A673 (cell line): ENCODE measurements around the gene PREX1. TPM values are rescaled to one million over a fixed set of nuclear protein-coding genes. Genes with fewer than 3 reads are reported as not detected.

Experiments used
- BruUV-seq: library from RNA; stranded (reverse); fragments of 400-500 nt; replicated peaks from 2 replicates; lab custom pipeline; 2021; lab: Mats Ljungman, UMichigan
- CTCF ChIA-PET: fragments of 300-600 bp; sonication (Branson Sonifier 250); formaldehyde crosslinking; loops from one replicate; lab custom pipeline; 2022; ENCODE audit warnings: antibody characterized with exemption; lab: Charles Lee
- POLR2A ChIA-PET: fragments of 300-600 bp; sonication (Branson Sonifier 250); formaldehyde crosslinking; loops from one replicate; lab custom pipeline; 2022; ENCODE audit warnings: antibody characterized with exemption; ENCODE audit not compliant: low non-redundant PET; lab: Charles Lee
- DNase-seq: peaks from one replicate; pipeline ENCODE4 v3.0.0-alpha.2; 2015; ENCODE audit warnings: low spot score
- H3K27ac ChIP-seq: fragments of 200-600 bp; sonication (generic); 2 replicates; pipeline ENCODE4 v1.5.1; 2016; ENCODE audit warnings: mixed run types, low read depth, mild to moderate bottlenecking, mixed read lengths, antibody characterized with exemption, low read length; ENCODE audit not compliant: poor library complexity, severe bottlenecking
- H3K27me3 ChIP-seq: fragments of 200-600 bp; sonication (generic); replicated peaks from 2 replicates; pipeline ENCODE4 v1.6.1; 2017; ENCODE audit warnings: mixed run types, low read depth, mild to moderate bottlenecking, mixed read lengths, antibody characterized with exemption, low read length; ENCODE audit not compliant: insufficient read depth, poor library complexity
- H3K36me3 ChIP-seq: fragments of 200-600 bp; sonication (generic); 2 replicates; pipeline ENCODE4 v1.6.1; 2016; ENCODE audit warnings: mixed run types, mild to moderate bottlenecking, mixed read lengths, antibody characterized with exemption, low read length; ENCODE audit not compliant: insufficient read depth, poor library complexity, severe bottlenecking
- H3K4me1 ChIP-seq: fragments of 200-600 bp; sonication (generic); 2 replicates; pipeline ENCODE4 v1.6.1; 2017; ENCODE audit warnings: mixed run types, mild to moderate bottlenecking, mixed read lengths, antibody characterized with exemption, low read length; ENCODE audit not compliant: insufficient read depth, poor library complexity, severe bottlenecking
- H3K4me3 ChIP-seq: fragments of 200-600 bp; sonication (generic); 2 replicates; pipeline ENCODE4 v1.5.1; 2016; ENCODE audit warnings: low read depth, mixed run types, mild to moderate bottlenecking, mixed read lengths, low read length; ENCODE audit not compliant: poor library complexity, severe bottlenecking
- H3K9me3 ChIP-seq: fragments of 200-600 bp; sonication (generic); 2 replicates; pipeline ENCODE4 v1.6.1; 2016; ENCODE audit warnings: mixed run types, low read depth, mild to moderate bottlenecking, mixed read lengths, antibody characterized with exemption, low read length; ENCODE audit not compliant: poor library complexity, severe bottlenecking
- EZH2 ChIP-seq: fragments of 200-600 bp; sonication (generic); IDR thresholded peaks from 2 replicates; pipeline ENCODE4 v1.6.1; 2017; ENCODE audit warnings: borderline replicate concordance, low read depth, mild to moderate bottlenecking, mixed read lengths, antibody characterized with exemption, low read length; ENCODE audit not compliant: poor library complexity, severe bottlenecking
- intact Hi-C: fragments of 100-400 bp; cut with micrococcal nuclease; formaldehyde crosslinking; loops from one replicate; pipeline ENCODE4 v1.10.0; 2022; ENCODE audit not compliant: unreplicated experiment
- total RNA-seq: library from RNA; stranded (reverse); gene quantifications from 2 replicates; pipeline ENCODE4 v1.2.3, GENCODE V29; 2021
- TF ChIP-seq, protein P1 (sequence below): fragments of 300-800, 200-600 bp; sonication (generic); conservative IDR thresholded peaks from 2 replicates; pipeline ENCODE4 v1.5.1; 2017; ENCODE audit warnings: low read depth, mild to moderate bottlenecking, antibody characterized with exemption, low read length, moderate library complexity, mixed read lengths

The PREX1 gene
- total RNA-seq, 1 experiment from 2014 or later = 145 TPM

DNA sequence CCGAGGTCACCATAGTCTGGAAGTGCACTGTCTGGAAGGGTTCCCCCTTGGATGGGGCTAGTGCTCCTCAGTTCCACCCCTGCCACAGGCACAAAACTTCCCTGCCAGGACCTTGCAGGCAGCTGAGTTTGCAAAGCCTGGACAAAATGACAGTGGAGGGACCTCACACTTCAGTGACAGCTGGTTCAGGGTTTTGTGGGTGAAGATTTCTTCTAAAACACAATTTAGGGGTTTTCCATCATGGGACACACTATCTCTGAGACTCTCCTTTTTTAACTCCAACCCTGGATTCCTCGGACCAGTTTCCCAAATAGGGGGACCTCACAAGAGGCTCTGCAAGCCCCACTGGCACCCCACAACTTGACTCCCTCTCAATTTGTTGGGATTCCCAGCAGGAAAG lies 33.6 kb upstream of the PREX1 start:
- H3K27me3 ChIP-seq = no peaks in the 10 kb centered on the region
- POLR2A ChIA-PET = interaction anchor here (0.6 kb wide), 1 partner anchor 13 kb away, joined by 4 read pairs; no protein-coding TSS in a partner anchor
- no TSS peak for BruUV-seq
- no peaks in the 10 kb centered on the region for H3K9me3 ChIP-seq
- no peaks in the 10 kb centered on the region for H3K36me3 ChIP-seq
- intact Hi-C loops = no loop called here
- peaks cover 5% of the 10 kb centered on the region for H3K4me1 ChIP-seq
- no peak for TF ChIP-seq EZH2
- TF ChIP-seq, protein P1, sequence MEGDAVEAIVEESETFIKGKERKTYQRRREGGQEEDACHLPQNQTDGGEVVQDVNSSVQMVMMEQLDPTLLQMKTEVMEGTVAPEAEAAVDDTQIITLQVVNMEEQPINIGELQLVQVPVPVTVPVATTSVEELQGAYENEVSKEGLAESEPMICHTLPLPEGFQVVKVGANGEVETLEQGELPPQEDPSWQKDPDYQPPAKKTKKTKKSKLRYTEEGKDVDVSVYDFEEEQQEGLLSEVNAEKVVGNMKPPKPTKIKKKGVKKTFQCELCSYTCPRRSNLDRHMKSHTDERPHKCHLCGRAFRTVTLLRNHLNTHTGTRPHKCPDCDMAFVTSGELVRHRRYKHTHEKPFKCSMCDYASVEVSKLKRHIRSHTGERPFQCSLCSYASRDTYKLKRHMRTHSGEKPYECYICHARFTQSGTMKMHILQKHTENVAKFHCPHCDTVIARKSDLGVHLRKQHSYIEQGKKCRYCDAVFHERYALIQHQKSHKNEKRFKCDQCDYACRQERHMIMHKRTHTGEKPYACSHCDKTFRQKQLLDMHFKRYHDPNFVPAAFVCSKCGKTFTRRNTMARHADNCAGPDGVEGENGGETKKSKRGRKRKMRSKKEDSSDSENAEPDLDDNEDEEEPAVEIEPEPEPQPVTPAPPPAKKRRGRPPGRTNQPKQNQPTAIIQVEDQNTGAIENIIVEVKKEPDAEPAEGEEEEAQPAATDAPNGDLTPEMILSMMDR = no peak
- no peak for DNase-seq
- H3K4me3 ChIP-seq = no peak overlapping the region
- no peak overlapping the region for H3K27ac ChIP-seq
- CTCF ChIA-PET = no interaction called here

DNA sequence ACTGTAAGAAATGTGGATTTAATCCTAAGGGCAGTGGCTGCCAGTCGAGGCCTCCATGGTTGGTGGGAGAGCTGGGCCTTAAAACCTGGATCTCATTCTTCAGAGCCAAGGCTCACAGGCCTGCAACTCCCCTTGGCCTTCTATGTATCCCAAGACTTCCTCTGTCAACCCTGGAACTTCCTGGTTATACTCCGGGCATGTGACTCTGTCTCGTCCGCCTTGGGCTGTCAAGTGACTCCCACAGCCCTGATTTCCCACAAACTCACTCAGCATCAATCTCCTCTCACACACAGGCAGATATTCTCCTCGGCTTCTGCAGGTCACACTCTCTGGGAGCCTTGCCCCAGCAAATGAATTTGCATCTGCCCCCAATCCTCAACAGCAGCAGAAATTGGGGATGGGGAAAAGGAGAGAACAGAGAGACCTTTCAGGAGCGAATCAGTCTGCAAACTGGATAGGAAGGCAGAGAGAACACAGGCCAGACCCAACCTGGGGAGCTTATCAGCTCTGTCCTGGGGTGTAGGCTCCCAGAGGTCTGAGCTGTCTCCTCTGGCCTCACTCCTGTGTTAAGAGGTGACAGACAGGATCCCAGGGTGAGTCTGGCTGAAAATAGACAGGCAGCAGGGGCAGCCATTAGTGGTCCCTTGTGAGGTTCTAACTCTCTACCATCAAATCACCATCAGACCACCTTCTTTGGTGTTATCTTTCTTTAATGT lies 30.4 kb upstream of the PREX1 start:
- ChIA-PET CTCF (no interaction called here), POLR2A (no interaction called here)
- Histone ChIP-seq H3K27ac (no peak overlapping the region), H3K36me3 (no peaks in the 10 kb centered on the region), H3K27me3 (no peaks in the 10 kb centered on the region), H3K9me3 (no peaks in the 10 kb centered on the region), H3K4me1 (no peaks in the 10 kb centered on the region), H3K4me3 (no peak overlapping the region)
- DNase-seq = no peak
- BruUV-seq = no TSS peak
- intact Hi-C loops = no loop called here
- TF ChIP-seq, protein P1 = no peak
- no peak for TF ChIP-seq EZH2

DNA sequence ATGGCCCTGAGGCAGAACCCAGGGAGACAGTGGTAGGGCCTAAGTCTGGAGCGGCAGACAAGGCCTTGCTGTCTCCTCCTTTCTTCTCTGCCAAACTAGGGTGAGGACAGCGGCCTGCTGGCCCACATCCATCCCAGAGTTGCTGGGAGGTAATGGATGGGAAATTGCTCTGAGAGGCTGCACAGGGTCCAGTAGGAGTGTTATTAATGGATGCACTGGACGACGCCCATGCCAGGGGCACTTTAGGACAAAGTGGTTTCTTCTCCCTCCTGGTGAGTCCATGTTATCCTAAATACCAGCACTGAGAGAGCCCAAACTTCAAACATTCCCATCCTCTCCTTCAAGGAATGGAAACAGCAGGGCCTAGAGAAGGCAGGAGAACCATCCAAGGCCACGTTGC lies 28.3 kb upstream of the PREX1 start:
- CTCF ChIA-PET = no interaction called here
- H3K4me3 ChIP-seq = no peak overlapping the region
- POLR2A ChIA-PET = no interaction called here
- no peaks in the 10 kb centered on the region for H3K27me3 ChIP-seq
- DNase-seq = no peak
- H3K9me3 ChIP-seq = no peaks in the 10 kb centered on the region
- no peak for TF ChIP-seq EZH2
- TF ChIP-seq, protein P1 = no peak
- no peaks in the 10 kb centered on the region for H3K36me3 ChIP-seq
- intact Hi-C loops = no loop called here
- no TSS peak for BruUV-seq
- H3K4me1 ChIP-seq = peaks cover under 1% of the 10 kb centered on the region
- H3K27ac ChIP-seq = no peak overlapping the region
